Mononuclear cell (primary cell): Measurements from ENCODE around the gene KRTAP4-4. TPM values are rescaled to one million over a fixed set of nuclear protein-coding genes. Genes with fewer than 3 reads are reported as not detected.
"Not testable (repeated sequence)": the region's sequence is repeated elsewhere in the genome, so short reads cannot be mapped to it uniquely, and the experiment has no call there.

Source experiments
- H3K27me3 ChIP-seq: 2 replicates; pipeline ENCODE4 v1.6.0; 2011; ENCODE audit warnings: low read length, control low read depth; ENCODE audit not compliant: insufficient read depth
- H3K4me1 ChIP-seq: 2 replicates; pipeline ENCODE4 v1.5.1; 2011; ENCODE audit warnings: mild to moderate bottlenecking, low read length, control low read depth; ENCODE audit not compliant: insufficient read depth
- H3K4me3 ChIP-seq: 2 replicates; pipeline ENCODE4 v1.5.1; 2011; ENCODE audit warnings: mild to moderate bottlenecking, low read length, moderate library complexity
- H3K9me3 ChIP-seq: 2 replicates; pipeline ENCODE4 v1.5.1; 2011; ENCODE audit warnings: low read depth, mild to moderate bottlenecking, control low read depth, low read length
- total RNA-seq: library from RNA; depleted of rRNA; stranded (reverse); fragments of >200 nt; gene quantifications from one replicate; pipeline ENCODE4 v1.2.3, GENCODE V29; 2012

The KRTAP4-4 gene
- total RNA-seq, 1 donor, result not detected

GRCh38 chr17:41167561-41167960 is 7.0 kb upstream of the KRTAP4-4 start:
- H3K4me3 ChIP-seq, result no peak overlapping the region
- H3K27me3 ChIP-seq, result peaks cover 3% of the 10 kb centered on the region
- no peaks in the 10 kb centered on the region for H3K4me1 ChIP-seq
- H3K9me3 ChIP-seq, result no peaks in the 10 kb centered on the region

GRCh38 chr17:41163828-41164227 is 3.3 kb upstream of the KRTAP4-4 start:
- Histone ChIP-seq H3K27me3 (peaks cover 3% of the 10 kb centered on the region), H3K9me3 (no peaks in the 10 kb centered on the region), H3K4me1 (no peaks in the 10 kb centered on the region), H3K4me3 (no peak overlapping the region)

GRCh38 chr17:41160190-41160589 is 358 bp downstream of the KRTAP4-4 start:
- H3K9me3 ChIP-seq, H3K4me1 ChIP-seq, H3K4me3 ChIP-seq: not testable (repeated sequence)
- H3K27me3 ChIP-seq, result peaks cover 13% of the 10 kb centered on the region

GRCh38 chr17:41153856-41154255 is 6.7 kb downstream of the KRTAP4-4 start:
- Histone ChIP-seq H3K9me3 (no peaks in the 10 kb centered on the region), H3K4me1 (no peaks in the 10 kb centered on the region), H3K27me3 (peaks cover 11% of the 10 kb centered on the region), H3K4me3 (no peak overlapping the region)

GRCh38 chr17:41151525-41151924 is 9.0 kb downstream of the KRTAP4-4 start:
- H3K27me3 ChIP-seq, result peaks cover 9% of the 10 kb centered on the region
- no peaks in the 10 kb centered on the region for H3K9me3 ChIP-seq
- H3K4me1 ChIP-seq, result no peaks in the 10 kb centered on the region
- no peak overlapping the region for H3K4me3 ChIP-seq

- Histone ChIP-seq H3K4me3 (no peak overlapping the region), H3K9me3 (no peaks in the 10 kb centered on the region), H3K27me3 (no peaks in the 10 kb centered on the region)
Observed at GRCh38 chr17:41150026-41150425, 10.5 kb downstream of the KRTAP4-4 start.

GRCh38 chr17:41149652-41149985 is 10.9 kb downstream of the KRTAP4-4 start, which contains the start of gene KRTAP4-5:
KRTAP4-5 (minus strand) TSS chr17:41149825; CDS start chr17:41149767, 58 bp downstream.
- Histone ChIP-seq H3K4me1 (no peaks in the 10 kb centered on the region), H3K4me3 (no peak within 1 kb of the TSS), H3K9me3 (no peaks in the 10 kb centered on the region), H3K27me3 (no peaks in the 10 kb centered on the region)

More at GRCh38 chr17:41150026-41150425, 10.5 kb downstream of the KRTAP4-4 start:
- no peaks in the 10 kb centered on the region for H3K4me1 ChIP-seq

GRCh38 chr17:41148971-41149651 is 11.4 kb downstream of the KRTAP4-4 start:
- H3K9me3 ChIP-seq, H3K4me1 ChIP-seq, H3K4me3 ChIP-seq, H3K27me3 ChIP-seq: not testable (repeated sequence)

- no peaks in the 10 kb centered on the region for H3K4me1 ChIP-seq
- no peaks in the 10 kb centered on the region for H3K27me3 ChIP-seq
- H3K9me3 ChIP-seq, result no peaks in the 10 kb centered on the region
- H3K4me3 ChIP-seq, result no peak overlapping the region
Observed at GRCh38 chr17:41147531-41148204, 12.9 kb downstream of the KRTAP4-4 start.

GRCh38 chr17:41145261-41145660 is 15.3 kb downstream of the KRTAP4-4 start:
- Histone ChIP-seq H3K4me1 (no peaks in the 10 kb centered on the region), H3K9me3 (no peaks in the 10 kb centered on the region), H3K4me3 (no peak overlapping the region), H3K27me3 (no peaks in the 10 kb centered on the region)

GRCh38 chr17:41144846-41145245 is 15.7 kb downstream of the KRTAP4-4 start:
- H3K9me3 ChIP-seq, result no peaks in the 10 kb centered on the region
- H3K4me1 ChIP-seq, result no peaks in the 10 kb centered on the region
- no peak overlapping the region for H3K4me3 ChIP-seq
- H3K27me3 ChIP-seq, result no peaks in the 10 kb centered on the region

- Histone ChIP-seq H3K4me3 (no peak overlapping the region), H3K4me1 (no peaks in the 10 kb centered on the region), H3K27me3 (no peaks in the 10 kb centered on the region), H3K9me3 (no peaks in the 10 kb centered on the region)
Observed at GRCh38 chr17:41141361-41141760, 19.2 kb downstream of the KRTAP4-4 start.

GRCh38 chr17:41140360-41141131 is 20.0 kb downstream of the KRTAP4-4 start, which contains the start of gene KRTAP4-6:
KRTAP4-6 (minus strand) TSS chr17:41140544; CDS start chr17:41140487, 57 bp downstream.
- no peak within 1 kb of the TSS for H3K4me3 ChIP-seq
- no peaks in the 10 kb centered on the region for H3K27me3 ChIP-seq
- H3K9me3 ChIP-seq, result no peaks in the 10 kb centered on the region
- H3K4me1 ChIP-seq, result no peaks in the 10 kb centered on the region

- not testable (repeated sequence) for H3K4me3 ChIP-seq, H3K9me3 ChIP-seq, H3K27me3 ChIP-seq, H3K4me1 ChIP-seq
Observed at GRCh38 chr17:41139865-41140264, 20.7 kb downstream of the KRTAP4-4 start.
